Central memory CD8-positive, alpha-beta T cell (primary cell): ENCODE measurements around the gene FOXC2.
"Not testable (repeated sequence)": the region's sequence is repeated elsewhere in the genome, so short reads cannot be mapped to it uniquely, and the experiment has no call there.

Experiments used
- ATAC-seq: fragments of 150-1000 bp; cut with Tn5 transposase; replicated peaks from 2 replicates; pipeline ENCODE4 v1.10.0; 2022; ENCODE audit warnings: mild to moderate bottlenecking, moderate FRiP score, moderate number of reproducible peaks; ENCODE audit not compliant: poor library complexity, severe bottlenecking; ENCODE audit errors: extremely low read depth
- DNase-seq, 2 donors: peaks; one replicate each; pipeline ENCODE4 v3.0.0; 2021; ENCODE audit warnings: low spot score in 2 of 2
- H3K27ac Mint-ChIP-seq: one replicate; pipeline ENCODE4 v1.8.0; 2022; ENCODE audit warnings: low read depth, mild to moderate bottlenecking, moderate library complexity, mixed read lengths
- H3K27me3 Mint-ChIP-seq: one replicate; pipeline ENCODE4 v1.8.0; 2022; ENCODE audit warnings: mixed read lengths
- H3K36me3 Mint-ChIP-seq: one replicate; pipeline ENCODE4 v1.8.0; 2022; ENCODE audit warnings: mild to moderate bottlenecking, moderate library complexity, mixed read lengths; ENCODE audit not compliant: insufficient read depth
- H3K4me1 Mint-ChIP-seq: one replicate; pipeline ENCODE4 v1.8.0; 2022; ENCODE audit warnings: mixed read lengths
- H3K4me3 Mint-ChIP-seq: one replicate; pipeline ENCODE4 v1.8.0; 2022; ENCODE audit warnings: mild to moderate bottlenecking, moderate library complexity, mixed read lengths
- H3K9me3 Mint-ChIP-seq: one replicate; pipeline ENCODE4 v1.8.0; 2022; ENCODE audit warnings: mixed read lengths

Gene FOXC2

GRCh38 chr16:86580791-86581170 is 14.2 kb downstream of the FOXC2 start:
- Mint-ChIP-seq H3K36me3 (no peaks in the 10 kb centered on the region), H3K27me3 (peaks cover 71% of the 10 kb centered on the region), H3K4me3 (no peak overlapping the region), H3K4me1 (peaks cover 6% of the 10 kb centered on the region), H3K27ac (no peak overlapping the region), H3K9me3 (no peaks in the 10 kb centered on the region)
- no peak for ATAC-seq
- no peak for DNase-seq

GRCh38 chr16:86581458-86581857 is 14.8 kb downstream of the FOXC2 start:
- DNase-seq: no peak
- Mint-ChIP-seq H3K4me1 (peaks cover under 1% of the 10 kb centered on the region), H3K9me3 (no peaks in the 10 kb centered on the region), H3K4me3 (no peak overlapping the region), H3K27ac (no peak overlapping the region), H3K36me3 (no peaks in the 10 kb centered on the region), H3K27me3 (peaks cover 64% of the 10 kb centered on the region)
- ATAC-seq: no peak

- no peaks in the 10 kb centered on the region for H3K4me1 Mint-ChIP-seq
- no peak for DNase-seq
- H3K27ac Mint-ChIP-seq: no peak overlapping the region
- no peaks in the 10 kb centered on the region for H3K9me3 Mint-ChIP-seq
- ATAC-seq: no peak
- no peak overlapping the region for H3K4me3 Mint-ChIP-seq
- H3K27me3 Mint-ChIP-seq: peaks cover 39% of the 10 kb centered on the region
- H3K36me3 Mint-ChIP-seq: no peaks in the 10 kb centered on the region
Observed at GRCh38 chr16:86584071-86584685, 17.5 kb downstream of the FOXC2 start.

GRCh38 chr16:86584726-86585721 is 18.4 kb downstream of the FOXC2 start:
- H3K9me3 Mint-ChIP-seq: no peaks in the 10 kb centered on the region
- no peaks in the 10 kb centered on the region for H3K36me3 Mint-ChIP-seq
- H3K27ac Mint-ChIP-seq: no peak overlapping the region
- ATAC-seq (no peak), DNase-seq (no peak)
- no peak overlapping the region for H3K4me3 Mint-ChIP-seq
- H3K27me3 Mint-ChIP-seq: peaks cover 31% of the 10 kb centered on the region
- H3K4me1 Mint-ChIP-seq: no peaks in the 10 kb centered on the region

GRCh38 chr16:86585821-86586611 is 19.4 kb downstream of the FOXC2 start:
- no peaks in the 10 kb centered on the region for H3K36me3 Mint-ChIP-seq
- no peak for DNase-seq
- peaks cover 21% of the 10 kb centered on the region for H3K27me3 Mint-ChIP-seq
- no peak overlapping the region for H3K4me3 Mint-ChIP-seq
- no peaks in the 10 kb centered on the region for H3K9me3 Mint-ChIP-seq
- no peak overlapping the region for H3K27ac Mint-ChIP-seq
- H3K4me1 Mint-ChIP-seq: no peaks in the 10 kb centered on the region
- no peak for ATAC-seq

GRCh38 chr16:86587487-86587886 is 20.9 kb downstream of the FOXC2 start:
- ATAC-seq (no peak), DNase-seq (no peak)
- H3K36me3 Mint-ChIP-seq: no peaks in the 10 kb centered on the region
- no peaks in the 10 kb centered on the region for H3K9me3 Mint-ChIP-seq
- H3K27me3 Mint-ChIP-seq: peaks cover 8% of the 10 kb centered on the region
- H3K4me1 Mint-ChIP-seq: no peaks in the 10 kb centered on the region
- no peak overlapping the region for H3K4me3 Mint-ChIP-seq
- H3K27ac Mint-ChIP-seq: no peak overlapping the region

- not testable (repeated sequence) for H3K9me3 Mint-ChIP-seq, H3K27ac Mint-ChIP-seq, H3K4me1 Mint-ChIP-seq, H3K4me3 Mint-ChIP-seq, H3K27me3 Mint-ChIP-seq, DNase-seq, ATAC-seq, H3K36me3 Mint-ChIP-seq
Observed at GRCh38 chr16:86587955-86588354, 21.3 kb downstream of the FOXC2 start.

GRCh38 chr16:86590501-86591144 is 24.0 kb downstream of the FOXC2 start:
- ATAC-seq (no peak), DNase-seq (no peak)
- Mint-ChIP-seq H3K36me3 (no peaks in the 10 kb centered on the region), H3K9me3 (no peaks in the 10 kb centered on the region), H3K4me3 (no peak overlapping the region), H3K4me1 (no peaks in the 10 kb centered on the region), H3K27ac (no peak overlapping the region), H3K27me3 (peaks cover 12% of the 10 kb centered on the region)

- ATAC-seq: no peak
- Mint-ChIP-seq H3K27ac (no peak overlapping the region), H3K27me3 (peaks cover 12% of the 10 kb centered on the region), H3K4me3 (no peak overlapping the region), H3K36me3 (no peaks in the 10 kb centered on the region), H3K4me1 (no peaks in the 10 kb centered on the region), H3K9me3 (no peaks in the 10 kb centered on the region)
- no peak for DNase-seq
Observed at GRCh38 chr16:86591270-86591669, 24.6 kb downstream of the FOXC2 start.

- no peaks in the 10 kb centered on the region for H3K4me1 Mint-ChIP-seq
- no peak for ATAC-seq
- no peak overlapping the region for H3K4me3 Mint-ChIP-seq
- no peaks in the 10 kb centered on the region for H3K36me3 Mint-ChIP-seq
- no peak overlapping the region for H3K27ac Mint-ChIP-seq
- no peaks in the 10 kb centered on the region for H3K9me3 Mint-ChIP-seq
- H3K27me3 Mint-ChIP-seq: peaks cover 29% of the 10 kb centered on the region
- no peak for DNase-seq
Observed at GRCh38 chr16:86593913-86594620, 27.4 kb downstream of the FOXC2 start.

GRCh38 chr16:86594721-86595120 is 28.1 kb downstream of the FOXC2 start:
- Mint-ChIP-seq H3K27me3 (peaks cover 35% of the 10 kb centered on the region), H3K36me3 (no peaks in the 10 kb centered on the region), H3K4me1 (no peaks in the 10 kb centered on the region), H3K9me3 (no peaks in the 10 kb centered on the region), H3K4me3 (no peak overlapping the region), H3K27ac (no peak overlapping the region)
- no peak for ATAC-seq
- DNase-seq: no peak
